ENCODE measurements around the gene PCED1A.

Gene PCED1A

DNA sequence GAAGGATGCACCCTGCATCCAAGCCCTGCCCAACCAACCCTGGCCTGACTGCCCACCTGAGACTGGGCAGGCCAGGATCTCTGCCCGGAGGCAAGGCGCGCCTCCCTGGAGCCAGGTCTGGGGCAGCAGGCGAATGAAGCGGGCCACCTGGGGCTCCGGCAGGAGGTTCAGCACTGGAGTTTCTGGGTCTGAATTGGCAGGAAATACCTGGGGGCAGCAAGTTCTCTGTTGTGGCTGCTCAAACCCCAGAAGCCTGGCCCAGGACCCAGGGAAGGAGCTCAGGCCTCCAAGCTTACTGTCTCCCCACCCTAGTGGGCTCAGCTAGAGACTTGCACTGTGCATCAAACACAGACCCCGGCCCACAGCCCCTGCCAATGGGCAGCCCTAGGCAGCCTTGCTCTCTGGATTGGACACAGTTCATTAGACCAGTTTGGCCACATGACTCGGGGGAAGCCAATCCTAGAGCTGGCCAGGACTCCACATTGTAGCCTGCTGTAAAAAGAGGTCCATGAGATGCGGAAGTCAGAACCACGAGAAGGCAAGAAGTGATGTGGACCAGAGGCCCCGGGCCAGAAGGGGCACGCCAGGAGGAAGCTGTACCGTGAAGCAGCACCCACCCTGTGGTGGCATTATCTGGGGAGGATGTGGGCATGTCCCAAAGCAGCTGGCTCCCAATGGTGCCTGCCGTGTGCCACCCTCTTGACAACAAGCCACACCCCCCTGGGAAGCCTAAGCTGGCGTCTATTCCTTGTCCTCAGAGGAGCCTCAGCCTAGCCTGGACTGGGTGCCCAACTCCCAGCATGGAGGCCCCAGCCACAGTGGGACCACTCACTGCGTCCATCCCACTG lies 43.1 kb downstream of the PCED1A start:
- DNase-seq (ENCODE audit: extremely low read depth, low read depth) = no peak
- TF ChIP-seq, protein P1, sequence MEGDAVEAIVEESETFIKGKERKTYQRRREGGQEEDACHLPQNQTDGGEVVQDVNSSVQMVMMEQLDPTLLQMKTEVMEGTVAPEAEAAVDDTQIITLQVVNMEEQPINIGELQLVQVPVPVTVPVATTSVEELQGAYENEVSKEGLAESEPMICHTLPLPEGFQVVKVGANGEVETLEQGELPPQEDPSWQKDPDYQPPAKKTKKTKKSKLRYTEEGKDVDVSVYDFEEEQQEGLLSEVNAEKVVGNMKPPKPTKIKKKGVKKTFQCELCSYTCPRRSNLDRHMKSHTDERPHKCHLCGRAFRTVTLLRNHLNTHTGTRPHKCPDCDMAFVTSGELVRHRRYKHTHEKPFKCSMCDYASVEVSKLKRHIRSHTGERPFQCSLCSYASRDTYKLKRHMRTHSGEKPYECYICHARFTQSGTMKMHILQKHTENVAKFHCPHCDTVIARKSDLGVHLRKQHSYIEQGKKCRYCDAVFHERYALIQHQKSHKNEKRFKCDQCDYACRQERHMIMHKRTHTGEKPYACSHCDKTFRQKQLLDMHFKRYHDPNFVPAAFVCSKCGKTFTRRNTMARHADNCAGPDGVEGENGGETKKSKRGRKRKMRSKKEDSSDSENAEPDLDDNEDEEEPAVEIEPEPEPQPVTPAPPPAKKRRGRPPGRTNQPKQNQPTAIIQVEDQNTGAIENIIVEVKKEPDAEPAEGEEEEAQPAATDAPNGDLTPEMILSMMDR (IDR thresholded peaks at IDR 0.05; ENCODE audit: low read depth, low read length) = no peak

DNA sequence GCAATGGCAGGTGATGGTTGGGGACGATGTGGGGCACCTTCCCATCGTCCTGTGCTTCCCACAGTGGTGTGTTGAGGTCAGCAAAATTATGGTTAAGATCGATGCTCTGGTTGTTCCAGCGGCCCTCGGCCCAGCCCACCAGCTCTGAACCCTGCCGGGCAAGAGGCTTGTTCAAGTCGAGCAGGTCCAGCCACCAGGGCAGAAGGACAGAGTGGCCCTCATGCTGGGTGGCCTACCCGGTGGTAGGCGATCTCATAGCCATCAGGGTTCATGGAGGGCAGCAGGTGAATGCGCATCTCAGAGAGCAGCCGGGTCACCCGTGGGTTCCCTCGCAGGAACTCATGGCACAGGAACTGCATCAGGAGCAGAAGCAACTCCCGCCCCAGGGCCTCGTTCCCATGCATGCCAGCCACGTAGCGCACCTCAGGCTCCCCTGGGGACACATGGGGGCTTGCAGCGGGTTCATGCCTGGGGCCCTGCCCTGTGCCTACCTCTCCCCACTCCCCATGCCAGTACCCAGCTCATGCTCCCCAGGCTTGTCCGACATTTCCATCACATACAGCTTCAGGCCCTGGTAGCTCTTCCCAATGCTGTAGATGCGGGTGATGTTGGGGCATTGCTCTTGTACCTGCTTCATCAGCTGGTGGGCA lies 44.3 kb downstream of the PCED1A start:
- DNase-seq (ENCODE audit: extremely low read depth, low read depth) = no peak
- TF ChIP-seq, protein P1 (IDR thresholded peaks at IDR 0.05; ENCODE audit: low read depth, low read length) = no peak

GRCh38 chr20:2795451-2795850 lies 45.0 kb downstream of the PCED1A start:
- DNase-seq (ENCODE audit: extremely low read depth, low read depth) = no peak
- TF ChIP-seq, protein P1 (IDR thresholded peaks at IDR 0.05; ENCODE audit: low read depth, low read length) = no peak

DNA sequence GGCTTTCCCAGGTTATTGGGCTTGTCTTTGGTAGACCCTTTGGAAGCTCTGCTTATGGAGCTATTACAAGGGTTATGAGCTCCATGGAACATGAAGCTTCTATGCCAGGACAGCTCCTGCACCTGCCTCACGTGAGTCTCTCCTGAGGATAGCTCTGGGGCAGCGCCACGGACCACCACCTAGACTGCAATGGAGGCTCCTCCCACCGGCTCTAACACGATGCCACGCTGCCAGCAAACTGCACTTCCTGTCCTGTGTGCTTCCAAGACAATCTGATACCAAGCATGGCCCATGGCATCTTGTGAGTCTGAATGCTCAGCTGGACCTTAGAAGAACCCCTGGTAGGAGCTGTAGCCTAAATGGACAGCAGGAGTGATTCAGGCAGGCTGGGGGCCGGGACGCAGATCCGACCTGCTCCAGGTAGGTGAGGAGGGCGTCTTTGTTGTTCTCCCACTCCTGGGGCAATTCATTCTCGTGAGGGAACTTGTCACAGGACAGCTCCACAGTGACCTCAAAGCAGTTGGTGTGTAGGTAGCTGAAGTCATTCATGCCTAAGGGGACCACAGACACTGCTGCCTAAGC lies 45.5 kb downstream of the PCED1A start:
- TF ChIP-seq, protein P1 (IDR thresholded peaks at IDR 0.05; ENCODE audit: low read depth, low read length) = no peak
- no peak for DNase-seq (ENCODE audit: extremely low read depth, low read depth)

DNA sequence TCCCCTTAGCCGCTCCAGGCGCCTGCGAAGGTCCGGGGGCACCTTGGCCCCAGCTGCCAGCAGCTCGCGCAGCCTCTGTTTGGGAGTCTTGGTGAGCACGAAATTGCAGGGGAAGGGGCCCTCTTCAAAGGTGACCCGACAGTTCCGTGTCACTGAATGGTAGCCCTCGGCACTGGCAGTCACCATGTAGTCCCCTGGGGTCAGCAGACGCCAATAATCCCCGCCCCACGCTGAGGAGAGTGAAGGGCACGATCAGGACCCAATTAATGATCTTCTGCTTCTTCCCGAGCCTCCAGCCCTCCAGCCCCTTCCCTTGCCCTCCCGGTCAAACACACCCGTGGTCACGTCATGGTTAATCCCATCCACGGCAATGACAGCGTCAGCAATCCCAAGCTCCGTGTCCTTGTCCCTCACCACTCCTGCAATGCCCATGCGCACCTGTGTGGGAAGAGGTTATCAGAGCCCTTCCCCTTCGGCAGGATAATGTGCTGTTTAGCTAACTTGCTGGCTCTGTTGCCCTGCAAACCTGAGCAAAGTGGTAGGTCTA lies 46.2 kb downstream of the PCED1A start:
- TF ChIP-seq, protein P1 (IDR thresholded peaks at IDR 0.05; ENCODE audit: low read depth, low read length) = no peak
- no peak for DNase-seq (ENCODE audit: extremely low read depth, low read depth)

DNA sequence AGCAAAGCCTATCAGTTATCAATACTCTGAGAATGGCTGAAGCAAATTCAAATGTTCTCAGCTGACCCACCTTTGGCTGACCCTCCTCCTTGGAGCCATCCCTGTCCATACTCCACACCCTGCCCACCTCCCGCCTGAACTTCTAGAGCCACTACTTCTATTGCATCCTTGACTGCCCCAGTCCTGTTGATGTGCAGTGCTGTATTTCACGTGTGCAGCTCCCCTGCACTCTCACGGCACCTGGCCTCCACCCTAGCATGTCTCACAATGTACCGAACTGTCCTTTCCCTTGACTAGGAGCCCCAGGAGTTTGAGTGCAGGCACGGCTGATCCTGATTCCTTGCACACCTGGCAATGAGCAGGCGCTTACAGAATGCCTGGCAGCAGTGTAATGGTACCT lies 47.0 kb downstream of the PCED1A start:
- no peak for DNase-seq (ENCODE audit: extremely low read depth, low read depth)
- TF ChIP-seq, protein P1 (IDR thresholded peaks at IDR 0.05; ENCODE audit: low read depth, low read length) = no peak

Measured in AG09319 (cell line).